Karpas-422 (cell line): Measurements from ENCODE around the gene B3GALNT1. TPM values are rescaled to one million over a fixed set of nuclear protein-coding genes. Genes with fewer than 3 reads are reported as not detected.

Experiments
- DNase-seq: peaks from one replicate; pipeline ENCODE4 v3.0.0-alpha.2; 2015
- H2AFZ ChIP-seq: fragments of 200-600 bp; sonication (generic); 2 replicates; pipeline ENCODE4 v1.6.1; 2014; ENCODE audit warnings: antibody characterized with exemption, low read length, mixed read lengths
- H3K27ac ChIP-seq: fragments of 200-600 bp; sonication (generic); 2 replicates; pipeline ENCODE4 v1.5.1; 2014; ENCODE audit warnings: mild to moderate bottlenecking, low read length, moderate library complexity
- H3K27me3 ChIP-seq: fragments of 200-600 bp; sonication (generic); 2 replicates; pipeline ENCODE4 v1.6.1; 2014; ENCODE audit warnings: low read length, mixed read lengths
- H3K36me3 ChIP-seq: fragments of 200-600 bp; sonication (generic); 2 replicates; pipeline ENCODE4 v1.6.1; 2014; ENCODE audit warnings: low read length, mixed read lengths; ENCODE audit not compliant: insufficient read depth
- H3K4me1 ChIP-seq: fragments of 200-600 bp; sonication (generic); 2 replicates; pipeline ENCODE4 v1.6.1; 2014; ENCODE audit warnings: mild to moderate bottlenecking, low read length, mixed read lengths
- H3K4me2 ChIP-seq: fragments of 200-600 bp; sonication (generic); 2 replicates; pipeline ENCODE4 v1.6.1; 2014; ENCODE audit warnings: low read length, low read depth, mild to moderate bottlenecking; ENCODE audit not compliant: poor library complexity, severe bottlenecking
- H3K4me3 ChIP-seq: fragments of 200-600 bp; sonication (generic); 2 replicates; pipeline ENCODE4 v1.5.1; 2014; ENCODE audit warnings: mild to moderate bottlenecking, antibody characterized with exemption, low read length, mixed read lengths
- H3K79me2 ChIP-seq: fragments of 200-600 bp; sonication (generic); 2 replicates; pipeline ENCODE4 v1.6.1; 2014; ENCODE audit warnings: mild to moderate bottlenecking, low read length, mixed read lengths
- H3K9ac ChIP-seq: fragments of 200-600 bp; sonication (generic); 2 replicates; pipeline ENCODE4 v1.6.0; 2014; ENCODE audit warnings: low read length
- H3K9me2 ChIP-seq: fragments of 200-600 bp; sonication (generic), shearing (Covaris generic); replicated peaks from 2 replicates; pipeline ENCODE4 v1.6.0; 2014; ENCODE audit warnings: mild to moderate bottlenecking, low read length, moderate library complexity; ENCODE audit not compliant: insufficient read depth
- H3K9me3 ChIP-seq: fragments of 300-700, 200-600 bp; sonication (generic); 2 replicates; pipeline ENCODE4 v1.6.1; 2014; ENCODE audit warnings: low read length, mixed read lengths
- H4K20me1 ChIP-seq: fragments of 200-600 bp; sonication (generic); 2 replicates; pipeline ENCODE4 v1.6.1; 2014; ENCODE audit warnings: mild to moderate bottlenecking, antibody characterized with exemption, low read length, low read depth; ENCODE audit not compliant: insufficient read depth
- total RNA-seq: library from RNA; depleted of rRNA; stranded (reverse); fragments of >200 nt; shearing (Covaris generic); gene quantifications from 2 replicates; pipeline ENCODE4 v1.2.3, GENCODE V29; 2014; ENCODE audit warnings: low replicate concordance

The B3GALNT1 gene
- total RNA-seq, 1 experiment from 2014 or later: 5.7 TPM

- H3K9me2 ChIP-seq: no peaks in the 10 kb centered on the region
- H3K27ac ChIP-seq: no peak overlapping the region
- H3K9me3 ChIP-seq: no peaks in the 10 kb centered on the region
- H3K27me3 ChIP-seq: no peaks in the 10 kb centered on the region
- H4K20me1 ChIP-seq: no peaks in the 10 kb centered on the region
- no peak overlapping the region for H3K4me2 ChIP-seq
- no peaks in the 10 kb centered on the region for H3K36me3 ChIP-seq
- no peak overlapping the region for H2AFZ ChIP-seq
- no peaks in the 10 kb centered on the region for H3K79me2 ChIP-seq
- H3K9ac ChIP-seq: no peak overlapping the region
- H3K4me3 ChIP-seq: no peak overlapping the region
- DNase-seq: no peak
- H3K4me1 ChIP-seq: no peaks in the 10 kb centered on the region
Measured at GRCh38 chr3:161070980-161071663, 34.0 kb downstream of the B3GALNT1 start.

DNA sequence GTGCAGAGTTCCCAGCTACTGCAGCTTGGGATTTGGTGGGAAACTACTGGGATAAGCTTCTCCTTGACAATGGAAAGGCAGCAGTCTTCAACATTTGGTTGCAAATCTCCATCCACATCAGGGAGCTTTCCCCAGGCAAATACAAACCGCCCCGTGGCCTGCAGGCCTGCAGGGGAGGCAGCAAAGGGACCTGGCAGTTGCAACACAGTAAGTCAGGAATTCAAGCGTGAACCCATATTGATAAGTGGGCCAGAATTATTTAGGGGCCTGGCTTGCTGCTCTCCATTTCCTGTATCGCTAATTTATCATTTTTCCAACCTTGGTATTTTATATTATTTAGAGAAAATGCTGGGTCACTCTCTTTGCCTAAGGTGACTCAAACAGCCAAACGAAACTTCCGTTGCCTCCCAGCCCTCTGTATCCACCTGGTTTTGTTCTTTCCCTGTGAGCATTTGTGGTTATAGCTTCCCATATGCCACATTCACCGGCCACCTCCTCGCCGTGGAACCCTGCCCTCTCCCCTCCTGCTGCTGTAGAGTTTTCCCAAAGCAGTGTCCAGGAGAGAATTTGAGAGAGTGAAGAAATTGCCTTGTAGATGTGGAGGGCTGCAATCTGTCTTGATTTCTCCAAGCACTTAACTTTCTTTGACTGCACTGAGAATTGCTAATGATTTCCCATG, 34.8 kb downstream of the B3GALNT1 start:
- Histone ChIP-seq H4K20me1 (no peaks in the 10 kb centered on the region), H3K27me3 (no peaks in the 10 kb centered on the region), H3K79me2 (no peaks in the 10 kb centered on the region), H3K9me3 (no peaks in the 10 kb centered on the region), H3K9me2 (no peaks in the 10 kb centered on the region), H3K4me1 (no peaks in the 10 kb centered on the region), H3K36me3 (no peaks in the 10 kb centered on the region), H2AFZ (no peak overlapping the region), H3K4me3 (no peak overlapping the region), H3K27ac (no peak overlapping the region), H3K4me2 (no peak overlapping the region), H3K9ac (no peak overlapping the region)
- no peak for DNase-seq

DNA sequence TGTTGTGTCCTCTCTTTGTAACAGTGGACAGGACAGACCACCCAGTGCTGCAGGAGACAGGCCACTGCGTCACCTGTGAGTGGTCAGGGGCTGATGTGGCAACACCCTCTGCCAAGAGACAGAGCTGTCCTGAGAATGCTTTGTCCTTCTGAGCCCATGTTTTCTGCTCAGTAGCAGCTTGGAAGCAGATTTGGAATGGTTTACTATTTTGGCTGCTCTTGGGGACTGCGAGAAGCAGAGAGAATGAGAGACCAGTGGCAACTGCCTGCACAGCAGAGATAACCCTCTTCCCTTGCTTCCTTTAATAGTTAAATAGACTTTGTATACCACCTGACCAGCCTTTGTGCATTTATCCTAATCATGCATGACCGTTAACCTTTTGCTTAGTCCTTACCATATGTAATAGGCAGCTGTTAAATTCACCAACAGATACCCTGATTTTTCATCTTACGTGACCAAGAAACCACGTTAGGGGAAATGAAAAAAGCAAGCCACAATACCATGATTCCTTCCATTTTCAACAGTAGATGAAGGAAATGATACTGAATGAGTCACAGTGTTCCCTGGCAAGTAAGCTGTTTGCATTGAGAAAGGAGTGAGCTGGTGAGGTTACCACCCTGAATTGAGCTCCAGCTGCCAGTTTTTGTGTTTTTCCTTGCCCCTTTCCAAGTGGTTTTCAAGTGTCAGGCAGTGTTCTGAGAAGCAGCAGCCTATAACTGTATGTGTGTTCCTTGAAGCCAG, 35.5 kb downstream of the B3GALNT1 start:
- no peak overlapping the region for H3K4me2 ChIP-seq
- H3K79me2 ChIP-seq: no peaks in the 10 kb centered on the region
- H4K20me1 ChIP-seq: no peaks in the 10 kb centered on the region
- no peak overlapping the region for H3K9ac ChIP-seq
- H3K27me3 ChIP-seq: no peaks in the 10 kb centered on the region
- no peak for DNase-seq
- no peak overlapping the region for H3K27ac ChIP-seq
- H3K4me3 ChIP-seq: no peak overlapping the region
- no peaks in the 10 kb centered on the region for H3K4me1 ChIP-seq
- H3K9me2 ChIP-seq: no peaks in the 10 kb centered on the region
- no peaks in the 10 kb centered on the region for H3K9me3 ChIP-seq
- no peak overlapping the region for H2AFZ ChIP-seq
- no peaks in the 10 kb centered on the region for H3K36me3 ChIP-seq

GRCh38 chr3:161067335-161067734, 37.8 kb downstream of the B3GALNT1 start:
- Histone ChIP-seq H3K4me1 (no peaks in the 10 kb centered on the region; the same call in 1 of the 2 replicates), H3K27ac (no peak overlapping the region), H3K9me2 (no peaks in the 10 kb centered on the region), H4K20me1 (no peaks in the 10 kb centered on the region), H3K9me3 (no peaks in the 10 kb centered on the region), H3K4me2 (no peak overlapping the region), H3K36me3 (no peaks in the 10 kb centered on the region), H2AFZ (no peak overlapping the region), H3K79me2 (no peaks in the 10 kb centered on the region), H3K27me3 (no peaks in the 10 kb centered on the region), H3K9ac (no peak overlapping the region), H3K4me3 (no peak overlapping the region)
- no peak for DNase-seq

- H3K4me1 ChIP-seq: no peaks in the 10 kb centered on the region; the same call in 1 of the 2 replicates
- DNase-seq: no peak
- H3K36me3 ChIP-seq: no peaks in the 10 kb centered on the region
- no peaks in the 10 kb centered on the region for H3K27me3 ChIP-seq
- no peaks in the 10 kb centered on the region for H3K9me2 ChIP-seq
- H3K9me3 ChIP-seq: no peaks in the 10 kb centered on the region
- H3K4me2 ChIP-seq: no peak overlapping the region
- H4K20me1 ChIP-seq: no peaks in the 10 kb centered on the region
- H3K27ac ChIP-seq: no peak overlapping the region
- no peak overlapping the region for H2AFZ ChIP-seq
- no peak overlapping the region for H3K9ac ChIP-seq
- H3K4me3 ChIP-seq: no peak overlapping the region
- H3K79me2 ChIP-seq: no peaks in the 10 kb centered on the region
Measured at GRCh38 chr3:161066930-161067329, 38.2 kb downstream of the B3GALNT1 start.

DNA sequence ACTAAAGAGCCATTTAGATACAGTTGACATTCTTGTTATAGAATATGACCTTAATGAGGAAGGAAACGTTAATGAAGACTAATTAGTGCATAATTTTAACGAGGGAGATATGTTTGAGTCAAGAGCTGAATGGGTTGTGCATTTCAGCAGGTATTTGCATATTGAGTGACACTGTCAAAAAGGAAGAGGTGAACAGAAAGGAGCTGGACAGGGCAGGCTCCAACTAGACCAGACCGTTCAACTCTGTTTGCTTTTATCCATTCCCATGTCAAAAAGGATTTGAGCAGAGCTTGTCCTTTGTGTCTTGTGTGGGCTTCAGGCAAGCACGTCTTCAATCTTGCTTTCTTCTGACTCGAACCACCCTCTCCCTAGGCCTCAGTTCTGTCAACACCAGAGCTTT, 40.7 kb downstream of the B3GALNT1 start:
- no peaks in the 10 kb centered on the region; the same call in 1 of the 2 replicates for H3K4me1 ChIP-seq
- no peak overlapping the region for H2AFZ ChIP-seq
- H3K27ac ChIP-seq: no peak overlapping the region
- H3K9me2 ChIP-seq: no peaks in the 10 kb centered on the region
- no peaks in the 10 kb centered on the region for H3K9me3 ChIP-seq
- H3K36me3 ChIP-seq: no peaks in the 10 kb centered on the region
- no peak overlapping the region for H3K9ac ChIP-seq
- no peak for DNase-seq
- no peak overlapping the region for H3K4me2 ChIP-seq
- H3K79me2 ChIP-seq: no peaks in the 10 kb centered on the region
- no peaks in the 10 kb centered on the region for H4K20me1 ChIP-seq
- no peak overlapping the region for H3K4me3 ChIP-seq
- H3K27me3 ChIP-seq: no peaks in the 10 kb centered on the region

DNA sequence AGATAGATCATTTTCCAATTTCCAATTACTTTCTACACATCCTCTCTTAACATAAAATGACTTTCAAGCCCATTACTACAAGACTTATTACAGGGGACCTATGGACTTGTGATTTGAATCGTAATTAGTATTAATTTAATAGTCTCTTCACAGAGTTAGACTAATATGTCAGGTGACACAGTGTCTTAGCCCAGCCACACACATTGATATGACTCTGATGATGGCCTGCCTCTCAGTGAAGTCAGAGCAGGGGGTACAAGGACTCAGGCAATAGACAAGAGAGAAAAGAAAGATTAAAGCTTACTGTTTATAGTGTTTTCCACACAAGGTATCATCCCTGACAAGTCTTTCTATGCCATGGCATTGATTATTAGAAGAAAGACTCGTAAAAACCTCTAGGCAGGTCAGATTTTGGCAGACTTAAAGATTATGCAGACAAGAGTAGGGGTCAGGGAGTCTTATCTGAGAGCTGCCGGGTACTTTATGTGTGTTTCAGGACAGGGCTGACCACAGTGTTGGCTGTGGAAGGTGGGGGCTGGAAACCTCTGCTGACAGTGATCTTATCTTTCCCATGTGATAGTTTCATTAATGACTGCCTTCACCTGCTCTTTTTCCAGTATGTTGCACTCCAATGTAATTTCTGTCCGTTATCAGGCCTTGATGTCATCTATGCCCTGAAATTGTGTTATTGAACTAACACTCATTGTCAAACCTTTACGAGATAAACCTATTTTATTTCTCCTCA, 50.1 kb downstream of the B3GALNT1 start:
- Histone ChIP-seq H2AFZ (no peak overlapping the region), H3K4me2 (no peak overlapping the region), H3K27me3 (no peaks in the 10 kb centered on the region), H3K4me1 (no peaks in the 10 kb centered on the region), H3K27ac (no peak overlapping the region), H3K9me3 (no peaks in the 10 kb centered on the region), H3K79me2 (no peaks in the 10 kb centered on the region), H3K36me3 (no peaks in the 10 kb centered on the region), H4K20me1 (no peaks in the 10 kb centered on the region), H3K9me2 (no peaks in the 10 kb centered on the region), H3K4me3 (no peak overlapping the region), H3K9ac (no peak overlapping the region)
- DNase-seq: no peak

DNA sequence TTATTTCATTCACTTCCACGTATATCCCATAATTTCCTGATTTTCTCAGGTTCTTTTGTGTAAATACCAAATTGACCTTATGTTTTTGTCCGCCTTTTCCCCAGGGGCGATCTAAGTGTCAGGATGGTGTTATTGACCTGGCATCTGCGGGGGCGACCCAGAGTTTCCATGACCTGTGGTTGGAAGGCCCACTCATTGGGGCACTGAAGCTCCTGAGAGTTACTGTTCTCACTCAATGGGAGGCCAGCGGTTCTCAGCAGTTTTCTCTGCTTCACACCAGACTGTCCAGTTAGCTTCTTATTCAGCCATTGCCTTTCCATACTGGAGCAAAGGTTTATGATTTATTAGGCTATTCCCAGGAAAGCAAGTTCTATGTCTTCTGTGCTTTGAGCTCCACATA, 53.3 kb downstream of the B3GALNT1 start:
- Histone ChIP-seq H3K9me3 (no peaks in the 10 kb centered on the region), H3K4me3 (no peak overlapping the region), H3K79me2 (no peaks in the 10 kb centered on the region), H3K27me3 (no peaks in the 10 kb centered on the region), H3K4me2 (no peak overlapping the region), H3K9ac (no peak overlapping the region), H3K4me1 (no peaks in the 10 kb centered on the region), H3K9me2 (no peaks in the 10 kb centered on the region), H3K27ac (no peak overlapping the region), H2AFZ (no peak overlapping the region), H3K36me3 (no peaks in the 10 kb centered on the region), H4K20me1 (no peaks in the 10 kb centered on the region)
- no peak for DNase-seq
